GM23338 (cell line): ENCODE results near the gene ISCU. TPM values are rescaled to one million over a fixed set of nuclear protein-coding genes. Genes with fewer than 3 reads are reported as not detected.

Experiments
- ATAC-seq: fragments of 200-7000 bp; cut with Tn5 transposase; 3 replicates; pipeline ENCODE4 v1.9.1; 2020
- DNase-seq: peaks from one replicate; pipeline ENCODE4 v3.0.0-alpha.2; 2015; ENCODE audit warnings: low spot score
- H2AFZ ChIP-seq: fragments of 200-600 bp; sonication (generic); 2 replicates; pipeline ENCODE4 v1.8.0; 2016; ENCODE audit warnings: antibody characterized with exemption, mild to moderate bottlenecking, moderate library complexity
- H3F3A ChIP-seq: fragments of 200-600 bp; sonication (generic); replicated peaks from 2 replicates; pipeline ENCODE4 v1.8.0; 2017; ENCODE audit warnings: antibody characterized with exemption, mixed run types, low read depth
- H3K27ac ChIP-seq: fragments of 200-600 bp; sonication (generic); 2 replicates; pipeline ENCODE4 v1.6.1; 2016; ENCODE audit warnings: low read depth
- H3K27me3 ChIP-seq: fragments of 200-600 bp; sonication (generic); 2 replicates; pipeline ENCODE4 v1.8.0; 2016; ENCODE audit warnings: mild to moderate bottlenecking, mixed run types, moderate library complexity; ENCODE audit not compliant: insufficient read depth
- H3K36me3 ChIP-seq: fragments of 200-600 bp; sonication (generic); 2 replicates; pipeline ENCODE4 v1.8.0; 2016; ENCODE audit warnings: mild to moderate bottlenecking; ENCODE audit not compliant: insufficient read depth
- H3K4me1 ChIP-seq: fragments of 200-600 bp; sonication (generic); 2 replicates; pipeline ENCODE4 v1.8.0; 2016; ENCODE audit warnings: mild to moderate bottlenecking, moderate library complexity; ENCODE audit not compliant: insufficient read depth
- H3K4me2 ChIP-seq: fragments of 200-600 bp; sonication (generic); 2 replicates; pipeline ENCODE4 v1.7.1; 2017; ENCODE audit warnings: mixed run types
- H3K4me3 ChIP-seq: fragments of 200-600 bp; sonication (generic); 2 replicates; pipeline ENCODE4 v1.6.1; 2016; ENCODE audit warnings: mixed run types
- H3K79me2 ChIP-seq: fragments of 200-600 bp; sonication (generic); replicated peaks from 2 replicates; pipeline ENCODE4 v1.8.0; 2017; ENCODE audit warnings: mild to moderate bottlenecking; ENCODE audit not compliant: insufficient read depth
- H3K9me2 ChIP-seq: fragments of 200-600 bp; sonication (generic); 2 replicates; pipeline ENCODE4 v1.8.0; 2017; ENCODE audit not compliant: insufficient read depth
- H4K20me1 ChIP-seq: fragments of 200-600 bp; sonication (generic); replicated peaks from 2 replicates; pipeline ENCODE4 v1.8.0; 2017; ENCODE audit warnings: mild to moderate bottlenecking; ENCODE audit not compliant: insufficient read depth
- H3K27ac Mint-ChIP-seq: 2 replicates; pipeline ENCODE4 v1.8.0; 2020; ENCODE audit warnings: inconsistent platforms, mild to moderate bottlenecking, moderate library complexity, mixed read lengths
- H3K27me3 Mint-ChIP-seq: 3 replicates; pipeline ENCODE4 v1.8.0; 2022; ENCODE audit warnings: low read depth, mild to moderate bottlenecking, moderate library complexity, mixed read lengths, inconsistent platforms; ENCODE audit not compliant: insufficient read depth, poor library complexity
- H3K36me3 Mint-ChIP-seq: 3 replicates; pipeline ENCODE4 v1.8.0; 2021; ENCODE audit warnings: low read depth, mild to moderate bottlenecking, inconsistent platforms, moderate library complexity, mixed read lengths
- H3K4me1 Mint-ChIP-seq: 3 replicates; pipeline ENCODE4 v1.8.0; 2020; ENCODE audit warnings: mild to moderate bottlenecking, inconsistent platforms, mixed read lengths
- H3K4me3 Mint-ChIP-seq: 3 replicates; pipeline ENCODE4 v1.8.0; 2021; ENCODE audit warnings: moderate library complexity, mild to moderate bottlenecking, inconsistent platforms, mixed read lengths
- H3K9me3 Mint-ChIP-seq: 3 replicates; pipeline ENCODE4 v1.8.0; 2020; ENCODE audit warnings: moderate library complexity, mild to moderate bottlenecking, inconsistent platforms, mixed read lengths
- CREB1 ChIP-seq: fragments of 250-450 bp; sonication (Bioruptor Pico); IDR thresholded peaks from 2 replicates; pipeline ENCODE4 v1.5.0; 2020; ENCODE audit warnings: low read depth, mild to moderate bottlenecking, moderate library complexity
- ETS1 ChIP-seq: IDR thresholded peaks from 2 replicates; pipeline ENCODE4 v1.6.1; 2016; ENCODE audit warnings: antibody characterized with exemption
- EZH2phosphoT487 ChIP-seq: fragments of 200-600 bp; sonication (generic); IDR thresholded peaks from one replicate; pipeline ENCODE4 v1.8.1; 2018; ENCODE audit warnings: antibody characterized with exemption; ENCODE audit not compliant: unreplicated experiment
- JUNB ChIP-seq: IDR thresholded peaks from one replicate; pipeline ENCODE4 v1.6.1; 2016; ENCODE audit warnings: antibody characterized with exemption; ENCODE audit not compliant: unreplicated experiment
- NANOG ChIP-seq: IDR thresholded peaks from 2 replicates; pipeline ENCODE4 v1.6.1; 2016; ENCODE audit warnings: antibody characterized with exemption, borderline replicate concordance
- POLR2AphosphoS5 ChIP-seq: IDR thresholded peaks from 2 replicates; pipeline ENCODE4 v1.6.1; 2016; ENCODE audit warnings: antibody characterized with exemption, low read depth
- REST ChIP-seq: IDR thresholded peaks from one replicate; pipeline ENCODE4 v1.6.1; 2018; ENCODE audit warnings: antibody characterized with exemption; ENCODE audit not compliant: unreplicated experiment
- STAT1 ChIP-seq: IDR thresholded peaks from one replicate; pipeline ENCODE4 v1.6.1; 2016; ENCODE audit warnings: antibody characterized with exemption; ENCODE audit not compliant: unreplicated experiment
- ZNF114 ChIP-seq: fragments of 250-450 bp; sonication (Bioruptor Pico); IDR thresholded peaks from 2 replicates; pipeline ENCODE4 v1.5.0; 2020; ENCODE audit warnings: mild to moderate bottlenecking, moderate library complexity
- ZNF331 ChIP-seq: fragments of 250-450 bp; sonication (Bioruptor Pico); IDR thresholded peaks from 2 replicates; pipeline ENCODE4 v1.5.0; 2020; ENCODE audit warnings: low read depth, mild to moderate bottlenecking, moderate library complexity
- polyA plus RNA-seq: library from polyadenylated mRNA; unstranded; fragments of >200 nt; fragmentation: Nextera tagmentation; extraction: Ambion mirVana; gene quantifications from 2 replicates; pipeline ENCODE4 v1.2.1, GENCODE V29; 2016
- total RNA-seq: library from RNA; depleted of rRNA; stranded (reverse); fragments of >200 nt; shearing (Covaris generic); gene quantifications from 2 replicates; pipeline ENCODE4 v1.2.3, GENCODE V29; 2014
- TF ChIP-seq, protein P1 (sequence below), 2 experiments: fragments of 200-600 bp in 1 of 2; sonication (generic) in 1 of 2; conservative IDR thresholded peaks; 2 replicates each; pipeline versions ENCODE4 v1.5.1 to v1.6.1; 2016 to 2017; ENCODE audit warnings: antibody characterized with exemption in 2 of 2, low read depth in 2 of 2, mild to moderate bottlenecking in 2 of 2, moderate library complexity in 1 of 2

The ISCU gene
- total and polyA plus RNA-seq, 2 experiments from 2014 or later: 123 to 129 TPM

DNA sequence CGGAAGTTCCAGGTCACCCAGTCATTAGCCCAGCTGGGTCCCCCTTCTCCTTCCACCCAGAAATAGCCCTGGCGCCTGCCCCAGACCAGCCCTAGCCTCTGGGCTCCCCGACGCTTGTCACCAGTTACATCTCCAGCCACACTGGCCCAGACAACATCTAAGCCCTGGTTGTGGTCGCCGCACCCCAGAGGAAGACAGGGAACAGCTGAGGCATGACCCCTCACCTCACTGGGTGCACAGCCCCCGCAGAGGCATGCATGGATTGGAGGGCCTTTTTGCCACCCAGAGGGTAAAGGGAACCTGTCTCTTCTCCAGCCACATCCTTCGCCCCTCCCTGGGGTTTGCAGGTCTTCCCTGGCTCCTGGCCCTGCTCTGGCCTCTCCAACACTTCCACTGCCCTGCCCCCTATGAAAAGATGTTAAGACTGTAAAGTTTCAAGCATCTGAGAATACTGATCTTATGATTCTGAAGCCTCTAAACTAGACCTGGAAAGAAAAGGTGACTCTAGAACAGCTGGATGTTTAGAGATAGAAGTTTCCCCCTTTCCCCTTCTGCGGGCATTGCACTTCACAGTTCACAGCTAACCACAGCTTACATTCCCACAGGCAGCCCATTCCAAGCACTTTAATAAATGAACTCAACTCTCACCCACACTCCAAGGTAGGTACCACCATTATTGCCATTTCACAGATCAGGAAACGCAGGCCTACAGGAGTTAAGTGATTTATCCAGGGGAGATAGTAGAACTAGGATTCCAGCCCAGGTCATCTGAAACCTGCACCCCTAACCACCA is 20.8 kb downstream of the ISCU start (continued):
- TF ChIP-seq ZNF114 (CRISPR knock-in tag): no peak

GRCh38 chr12:108583991-108584390 is 21.6 kb downstream of the ISCU start:
- no peak for ATAC-seq
- Mint-ChIP-seq H3K4me3 (no peak overlapping the region), H3K27me3 (peaks cover 4% of the 10 kb centered on the region), H3K4me1 (peaks cover 14% of the 10 kb centered on the region), H3K9me3 (peaks cover 2% of the 10 kb centered on the region; the same call in 1 of the 3 replicates), H3K27ac (no peak overlapping the region), H3K36me3 (peaks cover 2% of the 10 kb centered on the region; the same call in 1 of the 3 replicates)
- no peak overlapping the region for H3K27ac ChIP-seq
- H3K4me3 ChIP-seq: no peak overlapping the region
- H4K20me1 ChIP-seq: no peaks in the 10 kb centered on the region
- H3K79me2 ChIP-seq: no peaks in the 10 kb centered on the region
- TF ChIP-seq POLR2AphosphoS5 (no peak), STAT1 (no peak)
- TF ChIP-seq, protein P1, sequence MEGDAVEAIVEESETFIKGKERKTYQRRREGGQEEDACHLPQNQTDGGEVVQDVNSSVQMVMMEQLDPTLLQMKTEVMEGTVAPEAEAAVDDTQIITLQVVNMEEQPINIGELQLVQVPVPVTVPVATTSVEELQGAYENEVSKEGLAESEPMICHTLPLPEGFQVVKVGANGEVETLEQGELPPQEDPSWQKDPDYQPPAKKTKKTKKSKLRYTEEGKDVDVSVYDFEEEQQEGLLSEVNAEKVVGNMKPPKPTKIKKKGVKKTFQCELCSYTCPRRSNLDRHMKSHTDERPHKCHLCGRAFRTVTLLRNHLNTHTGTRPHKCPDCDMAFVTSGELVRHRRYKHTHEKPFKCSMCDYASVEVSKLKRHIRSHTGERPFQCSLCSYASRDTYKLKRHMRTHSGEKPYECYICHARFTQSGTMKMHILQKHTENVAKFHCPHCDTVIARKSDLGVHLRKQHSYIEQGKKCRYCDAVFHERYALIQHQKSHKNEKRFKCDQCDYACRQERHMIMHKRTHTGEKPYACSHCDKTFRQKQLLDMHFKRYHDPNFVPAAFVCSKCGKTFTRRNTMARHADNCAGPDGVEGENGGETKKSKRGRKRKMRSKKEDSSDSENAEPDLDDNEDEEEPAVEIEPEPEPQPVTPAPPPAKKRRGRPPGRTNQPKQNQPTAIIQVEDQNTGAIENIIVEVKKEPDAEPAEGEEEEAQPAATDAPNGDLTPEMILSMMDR (conservative IDR thresholded peaks at IDR 0.05; ENCODE audit: low read depth in 2 of 2): no peak
- H3K36me3 ChIP-seq: no peaks in the 10 kb centered on the region
- H3K9me2 ChIP-seq: peaks cover 2% of the 10 kb centered on the region; the same call in 1 of the 2 replicates
- H2AFZ ChIP-seq: no peak overlapping the region
- no peaks in the 10 kb centered on the region; the same call in 1 of the 2 replicates for H3K4me1 ChIP-seq
- H3K27me3 ChIP-seq: no peaks in the 10 kb centered on the region
- H3F3A ChIP-seq: no peaks in the 10 kb centered on the region
- no peak for DNase-seq
- no peak overlapping the region for H3K4me2 ChIP-seq

DNA sequence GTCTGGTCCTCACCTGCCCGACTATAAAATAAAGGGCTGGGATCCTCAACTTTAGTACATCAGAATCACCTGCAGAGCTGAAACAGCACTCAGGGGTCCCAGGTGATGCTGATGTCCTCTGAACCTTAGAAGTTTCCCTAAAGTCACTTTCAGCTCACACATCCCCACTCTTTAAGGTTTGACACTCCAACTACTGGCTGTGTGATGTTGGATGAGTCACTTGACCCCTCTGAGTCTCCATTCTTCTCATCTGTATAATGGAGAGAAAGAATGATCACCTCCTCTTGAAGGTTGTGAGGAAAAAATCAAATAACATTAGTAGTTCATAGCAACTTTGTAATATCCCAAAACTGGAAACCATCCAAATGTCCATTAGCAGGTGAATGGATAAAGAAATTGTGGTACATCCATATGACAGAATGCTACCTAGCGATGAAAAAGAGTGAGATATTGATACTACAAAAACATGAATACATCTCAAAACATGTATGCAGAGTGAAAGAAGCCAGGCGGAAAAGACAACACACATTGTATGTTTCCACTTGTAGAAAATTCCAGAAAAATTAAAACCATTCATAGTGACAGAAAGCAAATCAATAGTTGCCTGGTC is 22.2 kb downstream of the ISCU start:
- H3K4me3 ChIP-seq: no peak overlapping the region
- H2AFZ ChIP-seq: no peak overlapping the region
- no peaks in the 10 kb centered on the region; the same call in 1 of the 2 replicates for H3K4me1 ChIP-seq
- H3K27me3 Mint-ChIP-seq: peaks cover 4% of the 10 kb centered on the region
- no peaks in the 10 kb centered on the region for H3F3A ChIP-seq
- no peaks in the 10 kb centered on the region for H3K36me3 ChIP-seq
- H3K4me3 Mint-ChIP-seq: no peak overlapping the region
- no peaks in the 10 kb centered on the region for H3K27me3 ChIP-seq
- H3K27ac Mint-ChIP-seq: no peak overlapping the region
- no peak for ATAC-seq
- H3K9me3 Mint-ChIP-seq: no peaks in the 10 kb centered on the region
- no peaks in the 10 kb centered on the region for H3K79me2 ChIP-seq
- H3K4me1 Mint-ChIP-seq: peaks cover 18% of the 10 kb centered on the region
- no peaks in the 10 kb centered on the region for H3K36me3 Mint-ChIP-seq
- H3K27ac ChIP-seq: no peak overlapping the region
- no peaks in the 10 kb centered on the region for H3K9me2 ChIP-seq
- no peak for DNase-seq
- no peaks in the 10 kb centered on the region for H4K20me1 ChIP-seq
- H3K4me2 ChIP-seq: no peak overlapping the region
- TF ChIP-seq CREB1 (CRISPR knock-in tag) (no peak), ZNF114 (CRISPR knock-in tag) (no peak), ETS1 (no peak), JUNB (no peak), EZH2phosphoT487 (no peak), POLR2AphosphoS5 (no peak), ZNF331 (CRISPR knock-in tag) (no peak), NANOG (no peak), REST (no peak)
- TF ChIP-seq, protein P1 (conservative IDR thresholded peaks at IDR 0.05; ENCODE audit: low read depth in 2 of 2): no peak
